K562 (cell line): ENCODE results near the gene ZNF821. TPM values are rescaled to one million over a fixed set of nuclear protein-coding genes. Genes with fewer than 3 reads are reported as not detected.

Source experiments
- ATAC-seq: fragments of 200-7000 bp; cut with Tn5 transposase; 3 replicates; pipeline ENCODE4 v1.9.1; 2020; ENCODE audit warnings: moderate library complexity
- BruUV-seq: library from RNA; stranded (reverse); fragments of 400-500 nt; replicated peaks from 2 replicates; lab custom pipeline; 2021; lab: Mats Ljungman, UMichigan
- CTCF ChIA-PET: fragments of 300-600 bp; formaldehyde crosslinking; extraction: SDS; loops from one replicate; lab custom pipeline; 2021; ENCODE audit warnings: low intra/inter-chr PET ratio; lab: Yijun Ruan, JAX
- POLR2A ChIA-PET: fragments of 300-600, 350-650 bp; sonication (Branson Sonifier 250); formaldehyde crosslinking; extraction: SDS; loops from one replicate; lab custom pipeline; 2021; ENCODE audit warnings: antibody characterized with exemption, inconsistent platforms; lab: Yijun Ruan, JAX
- DNase-seq, 4 experiments: peaks; one replicate each; pipeline versions ENCODE4 v3.0.0 to v3.0.0-alpha.2; 2011 to 2018; ENCODE audit warnings: low spot score in 3 of 4, mixed read lengths in 3 of 4; ENCODE audit errors: extremely low read depth in 1 of 4
- FAIRE-seq: peaks from 2 replicates; lab custom pipeline; 2011; peaks lifted over from hg19 to GRCh38; lab: Jason Lieb, UNC
- H2AFZ ChIP-seq: 2 replicates; pipeline ENCODE4 v1.6.0; 2011; ENCODE audit warnings: low read depth, low read length, control low read depth, inconsistent platforms
- H3K27ac ChIP-seq: fragments of 200-600 bp; 3 replicates; pipeline ENCODE4 v1.8.0; 2011; ENCODE audit warnings: low read depth, mild to moderate bottlenecking, control low read depth, inconsistent platforms, low read length, moderate library complexity, mixed read lengths; ENCODE audit errors: extremely low read depth
- H3K27me3 ChIP-seq, 2 experiments: fragments of 300-600 bp in 1 of 2; 2 replicates in 1 of 2; 3 replicates in 1 of 2; pipeline versions ENCODE4 v1.6.0 to v1.8.0; 2011; ENCODE audit warnings: inconsistent platforms in 2 of 2, low read length in 2 of 2, mild to moderate bottlenecking in 1 of 2, mixed read lengths in 1 of 2, moderate library complexity in 1 of 2; ENCODE audit not compliant: control insufficient read depth in 2 of 2, insufficient read depth in 2 of 2
- H3K36me3 ChIP-seq: fragments of 300-600 bp; 3 replicates; pipeline ENCODE4 v1.8.0; 2011; ENCODE audit warnings: mild to moderate bottlenecking, low read length, inconsistent platforms; ENCODE audit not compliant: control insufficient read depth, insufficient read depth
- H3K4me1 ChIP-seq, 2 experiments: fragments of 200-600 bp in 1 of 2; replicated peaks in 1 of 2; 2 replicates in 1 of 2; 3 replicates in 1 of 2; pipeline versions ENCODE4 v1.5.1 to v1.8.0; 2011; ENCODE audit warnings: inconsistent platforms in 2 of 2, low read length in 2 of 2, mild to moderate bottlenecking in 1 of 2, mixed read lengths in 1 of 2, moderate library complexity in 1 of 2; ENCODE audit not compliant: control insufficient read depth in 2 of 2, insufficient read depth in 2 of 2
- H3K4me2 ChIP-seq: 2 replicates; pipeline ENCODE4 v1.6.1; 2011; ENCODE audit warnings: low read length, control low read depth, inconsistent platforms, mixed read lengths; ENCODE audit not compliant: insufficient read depth
- H3K4me3 ChIP-seq: fragments of 200-600 bp; sonication (generic), shearing (Covaris generic); 2 replicates; pipeline ENCODE4 v1.5.1; 2016; ENCODE audit warnings: control low read depth, inconsistent platforms
- H3K79me2 ChIP-seq: fragments of 200-600 bp; 3 replicates; pipeline ENCODE4 v1.8.0; 2011; ENCODE audit warnings: low read length, inconsistent platforms; ENCODE audit not compliant: control insufficient read depth, insufficient read depth
- H3K9ac ChIP-seq, 2 experiments: 2 replicates each; pipeline versions ENCODE4 v1.6.0 to v1.6.1; 2011; ENCODE audit warnings: low read depth in 2 of 2, low read length in 2 of 2, control low read depth in 1 of 2, inconsistent platforms in 1 of 2, mild to moderate bottlenecking in 1 of 2, mixed read lengths in 1 of 2; ENCODE audit not compliant: insufficient read depth in 1 of 2
- H3K9me1 ChIP-seq: one replicate; pipeline ENCODE4 v1.6.0; 2011; ENCODE audit warnings: inconsistent platforms, mild to moderate bottlenecking, low read length, moderate library complexity; ENCODE audit not compliant: control insufficient read depth, insufficient read depth
- H3K9me3 ChIP-seq: replicated peaks from 2 replicates; pipeline ENCODE4 v1.5.1; 2011; ENCODE audit warnings: low read depth, low read length, inconsistent platforms; ENCODE audit not compliant: control insufficient read depth, insufficient read depth
- H4K20me1 ChIP-seq: replicated peaks from 2 replicates; pipeline ENCODE4 v1.6.1; 2011; ENCODE audit warnings: low read length, inconsistent platforms, mixed read lengths; ENCODE audit not compliant: control insufficient read depth, insufficient read depth
- CHD2 ChIP-seq: IDR thresholded peaks from 2 replicates; pipeline ENCODE4 v1.6.1; 2011; ENCODE audit warnings: low read depth, low read length
- GABPA ChIP-seq: fragments of 200-800 bp; sonication (Bioruptor generic); conservative IDR thresholded peaks from 2 replicates; pipeline ENCODE4 v1.6.1; 2016; ENCODE audit warnings: low read depth, missing genetic modification characterization, missing compliant biosample characterization
- NFE2L1 ChIP-seq: fragments of 450-650 bp; IDR thresholded peaks from 2 replicates; pipeline ENCODE4 v1.6.1; 2016; ENCODE audit warnings: missing genetic modification characterization, low read depth, mild to moderate bottlenecking, missing compliant biosample characterization, moderate library complexity, borderline replicate concordance
- NR3C1 ChIP-seq: sonication (generic); formaldehyde crosslinking; IDR thresholded peaks from 2 replicates; pipeline ENCODE4 v1.8.1; 2022; ENCODE audit warnings: missing genetic modification reagents
- PHB2 ChIP-seq: fragments of 450-650 bp; IDR thresholded peaks from 2 replicates; pipeline ENCODE4 v1.6.1; 2017; ENCODE audit warnings: low read depth
- PTRF ChIP-seq: fragments of 450-650 bp; IDR thresholded peaks from 2 replicates; pipeline ENCODE4 v1.6.1; 2016; ENCODE audit warnings: mild to moderate bottlenecking, missing genetic modification characterization, missing compliant biosample characterization
- RBM22 ChIP-seq: fragments of 200-400 bp; formaldehyde crosslinking; IDR thresholded peaks from 2 replicates; pipeline ENCODE4 v1.6.1; 2018; ENCODE audit warnings: low read length, low read depth; ENCODE audit not compliant: poor library complexity, severe bottlenecking
- SPI1 ChIP-seq: IDR thresholded peaks from 2 replicates; pipeline ENCODE4 v1.6.1; 2011; ENCODE audit warnings: low read depth, low read length, control low read depth, borderline replicate concordance
- TAF7 ChIP-seq: fragments of 450-650 bp; IDR thresholded peaks from 2 replicates; pipeline ENCODE4 v1.6.1; 2016; ENCODE audit warnings: missing genetic modification characterization, missing compliant biosample characterization
- TAL1 ChIP-seq: fragments of 450-650 bp; IDR thresholded peaks from 2 replicates; pipeline ENCODE4 v1.6.1; 2016; ENCODE audit warnings: mild to moderate bottlenecking
- TCF3 ChIP-seq: sonication (generic); formaldehyde crosslinking; IDR thresholded peaks from 2 replicates; pipeline ENCODE4 v1.4.0; 2020; ENCODE audit warnings: mild to moderate bottlenecking, missing genetic modification reagents
- ZNF217 ChIP-seq: sonication (generic); formaldehyde crosslinking; IDR thresholded peaks from 2 replicates; pipeline ENCODE4 v1.8.0; 2022; ENCODE audit warnings: mild to moderate bottlenecking, missing genetic modification reagents
- ZNF274 ChIP-seq: IDR thresholded peaks from 2 replicates; pipeline ENCODE4 v1.6.1; 2011; ENCODE audit warnings: low read depth, mild to moderate bottlenecking, low read length, moderate library complexity, borderline replicate concordance
- WGBS: fragments of 100-300 bp; shearing (Covaris generic); methylation state at CpG from one replicate; pipeline ENCODE4 v1.1.6; 2016; ENCODE audit warnings: low coverage, mixed read lengths; ENCODE audit not compliant: insufficient coverage; ENCODE audit errors: missing lambda C conversion rate; 5-methylcytosine and 5-hydroxymethylcytosine counted together
- in situ Hi-C: fragments of 300-500 bp; cut with MboI; formaldehyde crosslinking; loops from 4 replicates; pipeline ENCODE4 v1.15.0; 2018; ENCODE audit warnings: inconsistent platforms, mixed read lengths
- intact Hi-C: fragments of 100-400 bp; cut with micrococcal nuclease; formaldehyde crosslinking; loops from 2 replicates; pipeline ENCODE4 v1.14.2; 2022
- polyA plus RNA-seq, 8 experiments: library from polyadenylated mRNA; depleted of rRNA in 4 of 8; stranded (reverse) in 5 of 8; unstranded in 3 of 8; fragments of >200 nt; fragmentation: Nextera tagmentation in 2 of 8; fragmentation: Illumina TruSeq in 1 of 8; extraction: Ambion mirVana in 2 of 8; extraction: Trizol in 1 of 8; gene quantifications; 2 replicates each; pipeline versions ENCODE4 v1.2.1 to v1.2.3, GENCODE V29; 2011 to 2014; ENCODE audit warnings: inconsistent platforms in 1 of 8, missing spikeins in 1 of 8
- total RNA-seq, 7 experiments: library from RNA; depleted of rRNA in 6 of 7; stranded (reverse); fragments of >200 nt in 6 of 7; fragmentation: Illumina TruSeq in 2 of 7; extraction: Trizol in 2 of 7; gene quantifications; 2 replicates each; pipeline versions ENCODE4 v1.2.1 to v1.2.3, GENCODE V29; 2011 to 2021; ENCODE audit warnings: low replicate concordance in 1 of 7
- TF ChIP-seq, protein P1 (sequence below): fragments of 250-450 bp; sonication (Bioruptor Pico); IDR thresholded peaks from 2 replicates; pipeline ENCODE4 v1.4.0; 2020; ENCODE audit warnings: mild to moderate bottlenecking, moderate library complexity
- TF ChIP-seq, protein P2 (sequence below): sonication (generic); formaldehyde crosslinking; IDR thresholded peaks from 2 replicates; pipeline ENCODE4 v1.8.1; 2023; ENCODE audit warnings: mild to moderate bottlenecking, missing genetic modification reagents
- TF ChIP-seq, protein P3 (sequence below): fragments of 250-450 bp; sonication (Bioruptor Pico); IDR thresholded peaks from 2 replicates; pipeline ENCODE4 v1.8.0; 2021; ENCODE audit warnings: moderate library complexity, mild to moderate bottlenecking, inconsistent platforms

ZNF821 gene
- total and polyA plus RNA-seq, 9 of the 15 experiments (the other 6 are each of a cell fraction or from before 2014, with no cell fraction given), result 0.38 to 5.6 (median 3.6) TPM

DNA sequence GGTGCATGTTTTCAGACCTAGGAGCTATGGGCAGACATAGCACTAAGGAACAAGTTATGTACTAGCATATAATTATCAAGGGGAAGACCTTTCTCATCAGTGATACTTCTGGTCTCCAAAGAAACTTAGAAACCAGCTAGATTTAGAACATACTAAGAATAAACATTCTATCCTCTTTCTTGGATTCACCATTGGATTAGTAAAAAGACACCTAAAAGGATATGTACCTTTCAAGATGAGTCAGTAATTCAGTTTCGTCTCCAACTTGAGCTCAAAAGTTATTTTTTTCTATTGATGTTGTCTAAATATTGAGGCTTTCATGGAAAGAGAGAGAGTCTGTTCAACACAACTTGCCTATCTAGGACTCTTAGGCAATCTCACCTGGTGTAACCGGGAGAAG lies 13.2 kb downstream of the ZNF821 start (continued):
- TF ChIP-seq, protein P1, sequence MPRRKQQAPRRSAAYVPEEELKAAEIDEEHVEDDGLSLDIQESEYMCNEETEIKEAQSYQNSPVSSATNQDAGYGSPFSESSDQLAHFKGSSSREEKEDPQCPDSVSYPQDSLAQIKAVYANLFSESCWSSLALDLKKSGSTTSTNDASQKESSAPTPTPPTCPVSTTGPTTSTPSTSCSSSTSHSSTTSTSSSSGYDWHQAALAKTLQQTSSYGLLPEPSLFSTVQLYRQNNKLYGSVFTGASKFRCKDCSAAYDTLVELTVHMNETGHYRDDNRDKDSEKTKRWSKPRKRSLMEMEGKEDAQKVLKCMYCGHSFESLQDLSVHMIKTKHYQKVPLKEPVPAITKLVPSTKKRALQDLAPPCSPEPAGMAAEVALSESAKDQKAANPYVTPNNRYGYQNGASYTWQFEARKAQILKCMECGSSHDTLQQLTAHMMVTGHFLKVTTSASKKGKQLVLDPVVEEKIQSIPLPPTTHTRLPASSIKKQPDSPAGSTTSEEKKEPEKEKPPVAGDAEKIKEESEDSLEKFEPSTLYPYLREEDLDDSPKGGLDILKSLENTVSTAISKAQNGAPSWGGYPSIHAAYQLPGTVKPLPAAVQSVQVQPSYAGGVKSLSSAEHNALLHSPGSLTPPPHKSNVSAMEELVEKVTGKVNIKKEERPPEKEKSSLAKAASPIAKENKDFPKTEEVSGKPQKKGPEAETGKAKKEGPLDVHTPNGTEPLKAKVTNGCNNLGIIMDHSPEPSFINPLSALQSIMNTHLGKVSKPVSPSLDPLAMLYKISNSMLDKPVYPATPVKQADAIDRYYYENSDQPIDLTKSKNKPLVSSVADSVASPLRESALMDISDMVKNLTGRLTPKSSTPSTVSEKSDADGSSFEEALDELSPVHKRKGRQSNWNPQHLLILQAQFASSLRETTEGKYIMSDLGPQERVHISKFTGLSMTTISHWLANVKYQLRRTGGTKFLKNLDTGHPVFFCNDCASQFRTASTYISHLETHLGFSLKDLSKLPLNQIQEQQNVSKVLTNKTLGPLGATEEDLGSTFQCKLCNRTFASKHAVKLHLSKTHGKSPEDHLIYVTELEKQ (CRISPR knock-in tag), result no peak

DNA sequence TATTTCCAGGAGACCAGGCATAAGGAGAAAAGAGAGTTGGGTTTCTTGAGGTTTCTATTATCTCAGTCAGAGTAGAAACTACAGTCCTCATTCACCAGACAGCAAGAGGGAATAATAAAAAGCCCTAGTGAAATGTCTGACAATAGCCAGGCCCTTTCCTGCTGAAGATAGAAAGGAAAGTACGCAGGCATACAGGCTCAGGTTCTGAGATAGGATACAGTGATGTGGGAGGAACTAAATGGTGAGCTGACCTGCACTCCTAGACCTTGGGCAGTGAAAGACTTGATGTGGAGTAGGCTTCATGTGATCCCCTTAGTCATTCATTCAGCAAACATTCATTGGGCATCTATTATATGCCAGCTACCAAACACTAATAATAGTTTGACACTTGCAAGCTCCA lies 14.9 kb downstream of the ZNF821 start:
- H3K27me3 ChIP-seq, result no peaks in the 10 kb centered on the region
- no peak overlapping the region for H2AFZ ChIP-seq
- no peak overlapping the region for H3K4me3 ChIP-seq
- FAIRE-seq (no peak), DNase-seq (no peak), ATAC-seq (no peak)
- H3K9me3 ChIP-seq, result no peaks in the 10 kb centered on the region
- no peak overlapping the region for H3K9ac ChIP-seq
- H3K27ac ChIP-seq, result no peak overlapping the region
- TF ChIP-seq GABPA (tag), result no peak
- no peak for TF ChIP-seq NFE2L1
- TF ChIP-seq TAF7 (tag), result no peak
- no peak for TF ChIP-seq SPI1
- no peak for TF ChIP-seq CHD2
- TF ChIP-seq RBM22, result no peak
- TF ChIP-seq TAL1, result no peak
- TF ChIP-seq ZNF274, result no peak
- no peak for TF ChIP-seq PHB2
- no peak for TF ChIP-seq PTRF (tag)
- TF ChIP-seq TCF3 (CRISPR knock-in tag), result no peak
- TF ChIP-seq NR3C1 (CRISPR knock-in tag), result no peak
- TF ChIP-seq, protein P2, sequence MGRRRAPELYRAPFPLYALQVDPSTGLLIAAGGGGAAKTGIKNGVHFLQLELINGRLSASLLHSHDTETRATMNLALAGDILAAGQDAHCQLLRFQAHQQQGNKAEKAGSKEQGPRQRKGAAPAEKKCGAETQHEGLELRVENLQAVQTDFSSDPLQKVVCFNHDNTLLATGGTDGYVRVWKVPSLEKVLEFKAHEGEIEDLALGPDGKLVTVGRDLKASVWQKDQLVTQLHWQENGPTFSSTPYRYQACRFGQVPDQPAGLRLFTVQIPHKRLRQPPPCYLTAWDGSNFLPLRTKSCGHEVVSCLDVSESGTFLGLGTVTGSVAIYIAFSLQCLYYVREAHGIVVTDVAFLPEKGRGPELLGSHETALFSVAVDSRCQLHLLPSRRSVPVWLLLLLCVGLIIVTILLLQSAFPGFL, result no peak
- TF ChIP-seq, protein P3, sequence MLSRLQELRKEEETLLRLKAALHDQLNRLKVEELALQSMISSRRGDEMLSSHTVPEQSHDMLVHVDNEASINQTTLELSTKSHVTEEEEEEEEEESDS (CRISPR knock-in tag), result no peak
- TF ChIP-seq ZNF217, result no peak
- 46% methylated on average over 1 of the region's 1 CpG for WGBS
- BruUV-seq, result no TSS peak
- intact Hi-C loops (no loop called here), in situ Hi-C loops (no loop called here)
- no peaks in the 10 kb centered on the region for H3K79me2 ChIP-seq
- POLR2A ChIA-PET, result interaction anchor here (0.7 to 1.0 kb wide), 2 partner anchors 11 to 16 kb away, joined by 3 to 4 read pairs; no protein-coding TSS in a partner anchor
- H3K4me2 ChIP-seq, result no peak overlapping the region
- CTCF ChIA-PET, result no interaction called here
- H3K36me3 ChIP-seq, result peaks cover 4% of the 10 kb centered on the region; the same call in 1 of the 3 replicates
- H4K20me1 ChIP-seq, result no peaks in the 10 kb centered on the region
- no peaks in the 10 kb centered on the region; a peak in 1 of 5 replicates for H3K4me1 ChIP-seq
- H3K9me1 ChIP-seq, result no peaks in the 10 kb centered on the region
